Calu3 (cell line): Measurements from ENCODE around the gene TRIM67. TPM values are rescaled to one million over a fixed set of nuclear protein-coding genes. Genes with fewer than 3 reads are reported as not detected.

Experiments
- BruUV-seq: library from RNA; stranded (reverse); fragments of 400-500 nt; replicated peaks from 2 replicates; lab custom pipeline; 2021; lab: Mats Ljungman, UMichigan
- CTCF ChIA-PET: fragments of 300-600 bp; sonication (Branson Sonifier 250); formaldehyde crosslinking; loops from one replicate; lab custom pipeline; 2022; ENCODE audit warnings: antibody characterized with exemption; lab: Charles Lee
- DNase-seq: peaks from one replicate; pipeline ENCODE4 v3.0.0; 2022
- H3K27ac Mint-ChIP-seq: one replicate; pipeline ENCODE4 v1.8.0; 2022; ENCODE audit warnings: mixed read lengths; ENCODE audit not compliant: unreplicated experiment
- H3K27me3 Mint-ChIP-seq: one replicate; pipeline ENCODE4 v1.8.0; 2022; ENCODE audit warnings: mixed read lengths; ENCODE audit not compliant: unreplicated experiment
- H3K36me3 Mint-ChIP-seq: one replicate; pipeline ENCODE4 v1.8.0; 2022; ENCODE audit warnings: mild to moderate bottlenecking, moderate library complexity, mixed read lengths; ENCODE audit not compliant: insufficient read depth, unreplicated experiment
- H3K4me1 Mint-ChIP-seq: one replicate; pipeline ENCODE4 v1.8.0; 2022; ENCODE audit warnings: mild to moderate bottlenecking, low read depth, mixed read lengths; ENCODE audit not compliant: unreplicated experiment
- H3K4me3 Mint-ChIP-seq: one replicate; pipeline ENCODE4 v1.8.0; 2022; ENCODE audit warnings: mild to moderate bottlenecking, low read depth, moderate library complexity, mixed read lengths; ENCODE audit not compliant: unreplicated experiment
- H3K9me3 Mint-ChIP-seq: one replicate; pipeline ENCODE4 v1.8.0; 2022; ENCODE audit warnings: low read depth, mixed read lengths; ENCODE audit not compliant: unreplicated experiment
- CTCF ChIP-seq: fragments of 200-600 bp; IDR thresholded peaks from one replicate; pipeline ENCODE4 v1.8.0; 2022; ENCODE audit warnings: antibody characterized with exemption; ENCODE audit not compliant: unreplicated experiment
- intact Hi-C: fragments of 100-400 bp; cut with micrococcal nuclease; formaldehyde crosslinking; loops from one replicate; pipeline ENCODE4 v1.10.0; 2022; ENCODE audit not compliant: unreplicated experiment
- total RNA-seq: library from RNA; stranded (reverse); gene quantifications from 2 replicates; pipeline ENCODE4 v1.2.3, GENCODE V29; 2022

Gene TRIM67
- total RNA-seq, 1 experiment from 2014 or later = 0.09 TPM

- BruUV-seq = no TSS peak
- Mint-ChIP-seq H3K9me3 (no peaks in the 10 kb centered on the region), H3K4me3 (no peak overlapping the region), H3K27me3 (no peaks in the 10 kb centered on the region), H3K4me1 (peaks cover 30% of the 10 kb centered on the region), H3K36me3 (no peaks in the 10 kb centered on the region), H3K27ac (no peak overlapping the region)
- intact Hi-C loops = no loop called here
- DNase-seq = no peak
- TF ChIP-seq CTCF = no peak
- CTCF ChIA-PET = interaction anchor here (0.6 to 1.1 kb wide), 3 partner anchors 17 to 269 kb away, joined by 3 to 5 read pairs (median 3); no protein-coding TSS in a partner anchor
Measured at GRCh38 chr1:231217056-231217455, 55.2 kb downstream of the TRIM67 start.

- Mint-ChIP-seq H3K4me3 (no peak overlapping the region), H3K9me3 (no peaks in the 10 kb centered on the region), H3K36me3 (peaks cover 3% of the 10 kb centered on the region), H3K4me1 (peaks cover 26% of the 10 kb centered on the region), H3K27ac (no peak overlapping the region), H3K27me3 (no peaks in the 10 kb centered on the region)
- CTCF ChIA-PET = no interaction called here
- TF ChIP-seq CTCF = no peak
- no TSS peak for BruUV-seq
- DNase-seq = no peak
- intact Hi-C loops = no loop called here
Measured at GRCh38 chr1:231218078-231218477, 56.2 kb downstream of the TRIM67 start.

GRCh38 chr1:231219422-231220401 is 57.9 kb downstream of the TRIM67 start:
- H3K9me3 Mint-ChIP-seq = no peaks in the 10 kb centered on the region
- H3K36me3 Mint-ChIP-seq = peaks cover 8% of the 10 kb centered on the region
- no peak overlapping the region for H3K4me3 Mint-ChIP-seq
- H3K27ac Mint-ChIP-seq = no peak overlapping the region
- intact Hi-C loops = no loop called here
- H3K27me3 Mint-ChIP-seq = no peaks in the 10 kb centered on the region
- peaks cover 26% of the 10 kb centered on the region for H3K4me1 Mint-ChIP-seq
- CTCF ChIA-PET = no interaction called here
- TF ChIP-seq CTCF = no peak
- DNase-seq = no peak
- no TSS peak for BruUV-seq

GRCh38 chr1:231220801-231221200 is 58.9 kb downstream of the TRIM67 start:
- Mint-ChIP-seq H3K27me3 (no peaks in the 10 kb centered on the region), H3K4me1 (peaks cover 26% of the 10 kb centered on the region), H3K27ac (no peak overlapping the region), H3K9me3 (no peaks in the 10 kb centered on the region), H3K36me3 (peaks cover 17% of the 10 kb centered on the region), H3K4me3 (no peak overlapping the region)
- CTCF ChIA-PET = no interaction called here
- TF ChIP-seq CTCF = no peak
- DNase-seq = no peak
- intact Hi-C loops = no loop called here
- no TSS peak for BruUV-seq
